NB4 (cell line): ENCODE measurements around the gene TREML1.

Experiments
- DNase-seq: peaks from one replicate; pipeline ENCODE4 v3.0.0; 2010; ENCODE audit warnings: low read depth
- H3K4me3 ChIP-seq: one replicate; pipeline ENCODE4 v1.5.1; 2011; ENCODE audit warnings: mild to moderate bottlenecking, low read depth, low read length, moderate library complexity
- MYC ChIP-seq: IDR thresholded peaks from 2 replicates; pipeline ENCODE4 v1.6.1; 2011; ENCODE audit warnings: low read depth, low read length
- POLR2A ChIP-seq: IDR thresholded peaks from 2 replicates; pipeline ENCODE4 v1.6.1; 2011; ENCODE audit warnings: mild to moderate bottlenecking; ENCODE audit not compliant: insufficient read length; ENCODE audit errors: extremely low read depth
- TF ChIP-seq, protein P1 (sequence below): IDR thresholded peaks from one replicate; pipeline ENCODE4 v1.5.1; 2012; ENCODE audit warnings: low read depth, low read length
- TF ChIP-seq, protein P2 (sequence below): IDR thresholded peaks from 2 replicates; pipeline ENCODE4 v1.6.1; 2011; ENCODE audit warnings: low read depth, low read length

TREML1 gene

GRCh38 chr6:41179163-41179562 is 25.0 kb upstream of the TREML1 start:
- DNase-seq, result no peak
- no peak overlapping the region for H3K4me3 ChIP-seq
- TF ChIP-seq, protein P1, sequence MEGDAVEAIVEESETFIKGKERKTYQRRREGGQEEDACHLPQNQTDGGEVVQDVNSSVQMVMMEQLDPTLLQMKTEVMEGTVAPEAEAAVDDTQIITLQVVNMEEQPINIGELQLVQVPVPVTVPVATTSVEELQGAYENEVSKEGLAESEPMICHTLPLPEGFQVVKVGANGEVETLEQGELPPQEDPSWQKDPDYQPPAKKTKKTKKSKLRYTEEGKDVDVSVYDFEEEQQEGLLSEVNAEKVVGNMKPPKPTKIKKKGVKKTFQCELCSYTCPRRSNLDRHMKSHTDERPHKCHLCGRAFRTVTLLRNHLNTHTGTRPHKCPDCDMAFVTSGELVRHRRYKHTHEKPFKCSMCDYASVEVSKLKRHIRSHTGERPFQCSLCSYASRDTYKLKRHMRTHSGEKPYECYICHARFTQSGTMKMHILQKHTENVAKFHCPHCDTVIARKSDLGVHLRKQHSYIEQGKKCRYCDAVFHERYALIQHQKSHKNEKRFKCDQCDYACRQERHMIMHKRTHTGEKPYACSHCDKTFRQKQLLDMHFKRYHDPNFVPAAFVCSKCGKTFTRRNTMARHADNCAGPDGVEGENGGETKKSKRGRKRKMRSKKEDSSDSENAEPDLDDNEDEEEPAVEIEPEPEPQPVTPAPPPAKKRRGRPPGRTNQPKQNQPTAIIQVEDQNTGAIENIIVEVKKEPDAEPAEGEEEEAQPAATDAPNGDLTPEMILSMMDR, result no peak
- TF ChIP-seq MYC (no peak), POLR2A (no peak)
- TF ChIP-seq, protein P2, sequence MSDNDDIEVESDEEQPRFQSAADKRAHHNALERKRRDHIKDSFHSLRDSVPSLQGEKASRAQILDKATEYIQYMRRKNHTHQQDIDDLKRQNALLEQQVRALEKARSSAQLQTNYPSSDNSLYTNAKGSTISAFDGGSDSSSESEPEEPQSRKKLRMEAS, result no peak

DNA sequence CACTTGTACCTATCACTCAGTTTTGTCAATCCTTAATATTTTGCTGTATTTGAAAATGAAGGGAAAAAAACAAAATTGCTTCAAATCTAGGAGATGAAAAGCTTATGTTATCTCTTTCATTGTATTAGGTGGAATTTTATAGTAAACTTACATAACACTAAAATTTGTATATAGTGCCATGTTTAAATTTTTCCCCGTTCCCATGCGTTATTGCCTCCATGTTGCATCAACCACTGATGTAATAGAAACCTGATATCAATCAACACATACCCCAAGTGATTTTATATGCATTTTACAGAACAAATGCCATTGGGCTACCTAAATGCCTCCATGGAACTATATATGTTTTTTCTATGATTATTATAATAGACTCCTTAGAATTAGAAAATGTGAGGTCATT is 23.5 kb upstream of the TREML1 start:
- TF ChIP-seq MYC, result no peak
- TF ChIP-seq, protein P2, result no peak
- no peak for TF ChIP-seq POLR2A
- TF ChIP-seq, protein P1, result no peak
- no peak for DNase-seq
- H3K4me3 ChIP-seq, result no peak overlapping the region

- no peak for DNase-seq
- TF ChIP-seq MYC (no peak), POLR2A (no peak)
- TF ChIP-seq, protein P2, result no peak
- TF ChIP-seq, protein P1, result no peak
- H3K4me3 ChIP-seq, result no peak overlapping the region
Observed at GRCh38 chr6:41177287-41177686, 23.1 kb upstream of the TREML1 start.

DNA sequence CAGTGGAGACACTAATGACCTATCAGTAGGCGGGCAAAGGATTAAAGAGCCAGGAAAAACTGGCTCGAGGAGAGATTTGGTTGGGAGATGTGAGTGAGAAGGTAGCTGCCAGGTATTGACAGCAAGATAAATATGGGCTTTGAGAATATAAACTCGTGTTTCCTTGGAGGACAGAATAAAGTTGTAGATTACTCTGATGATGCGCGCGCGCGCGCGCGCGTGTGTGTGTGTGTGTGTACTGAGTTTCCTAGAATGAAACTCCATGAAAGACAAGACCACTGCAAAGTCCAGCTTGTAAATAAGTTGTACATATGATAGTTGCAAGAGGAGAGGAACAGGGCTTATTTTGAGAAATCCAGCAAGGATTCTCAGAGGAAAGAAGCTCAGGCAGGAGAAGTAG is 22.0 kb upstream of the TREML1 start:
- DNase-seq, result no peak
- no peak overlapping the region for H3K4me3 ChIP-seq
- TF ChIP-seq MYC (no peak), POLR2A (no peak)
- TF ChIP-seq, protein P1, result no peak
- TF ChIP-seq, protein P2, result no peak

DNA sequence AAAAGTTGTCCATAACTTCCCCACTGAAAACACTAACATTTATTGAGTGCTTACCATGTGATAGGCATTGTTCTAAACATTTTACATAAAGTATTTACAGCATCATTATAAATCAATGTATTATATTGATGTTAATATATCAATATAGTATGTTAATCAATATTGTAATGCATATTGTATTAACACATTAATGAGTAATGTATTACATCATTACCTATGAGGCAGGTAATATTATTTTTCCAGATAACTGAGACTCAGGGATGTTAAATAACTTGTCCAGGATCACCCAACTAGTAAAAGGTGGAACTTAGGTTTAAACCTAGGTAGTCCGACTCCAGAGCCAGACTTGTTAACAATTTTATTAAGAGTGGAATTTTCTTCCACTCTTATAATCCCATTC is 20.9 kb upstream of the TREML1 start:
- TF ChIP-seq POLR2A (no peak), MYC (no peak)
- TF ChIP-seq, protein P2, result no peak
- TF ChIP-seq, protein P1, result no peak
- H3K4me3 ChIP-seq, result no peak overlapping the region
- DNase-seq, result no peak

- no peak for DNase-seq
- no peak overlapping the region for H3K4me3 ChIP-seq
- TF ChIP-seq, protein P1, result no peak
- TF ChIP-seq POLR2A, result no peak
- TF ChIP-seq, protein P2, result no peak
Observed at GRCh38 chr6:41174610-41175009, 20.5 kb upstream of the TREML1 start.
